ENCODE data around the gene SLC6A2.

SLC6A2 gene

DNA sequence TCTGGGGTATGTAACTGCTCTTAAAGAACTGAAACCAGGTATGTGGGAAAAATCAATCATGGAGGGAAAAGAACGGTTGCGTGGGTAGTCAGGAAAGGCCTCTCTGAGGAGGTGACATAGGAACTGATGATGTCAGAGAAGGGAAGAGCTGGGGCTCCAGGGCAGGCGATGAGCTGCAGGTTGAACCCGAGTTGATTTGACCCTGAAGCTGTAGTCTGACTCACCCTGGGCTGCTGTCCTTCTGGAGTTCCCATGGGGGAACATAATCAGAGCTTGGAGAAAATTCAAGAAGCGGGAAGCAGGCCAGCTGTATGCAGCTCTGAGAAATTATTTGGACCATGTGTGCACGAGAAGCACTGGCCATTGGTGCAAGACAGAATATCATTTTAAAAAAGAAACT, 16.7 kb downstream of the SLC6A2 start:
- DNase-seq (ENCODE audit: low read depth), result peak; percentile 66

DNA sequence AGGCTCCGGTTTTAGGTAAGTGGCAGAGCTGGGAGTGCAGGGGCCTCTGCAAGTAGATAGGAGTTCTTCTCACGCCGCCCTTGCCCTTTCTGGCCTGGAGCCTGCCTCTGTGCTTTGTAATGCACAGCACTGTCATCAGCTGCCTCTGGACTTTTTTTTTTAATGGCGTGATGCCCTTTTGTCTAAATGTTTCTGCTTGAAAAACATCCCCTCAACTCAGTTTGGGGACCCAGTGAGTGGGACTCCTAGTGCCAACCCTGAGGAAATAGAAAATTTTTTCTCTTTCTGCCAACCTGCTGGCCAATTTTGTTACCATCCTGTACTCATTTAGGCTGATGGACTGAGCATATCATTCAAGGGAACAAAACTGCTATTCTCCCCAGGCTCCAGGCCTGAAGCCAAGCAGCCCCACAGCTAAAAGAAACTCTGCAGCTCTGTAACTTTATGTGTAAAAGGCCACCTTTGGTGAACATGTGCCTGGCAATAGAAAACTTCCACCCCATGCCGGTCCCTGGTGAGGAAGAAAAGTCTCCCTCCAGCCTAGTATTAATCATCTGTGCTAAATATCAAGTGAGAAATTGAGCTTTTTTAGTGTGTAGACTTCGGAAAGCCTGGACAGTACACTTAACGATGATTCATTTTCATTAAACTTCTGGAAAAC, 22.5 kb downstream of the SLC6A2 start:
- DNase-seq (ENCODE audit: low read depth), result no peak

DNA sequence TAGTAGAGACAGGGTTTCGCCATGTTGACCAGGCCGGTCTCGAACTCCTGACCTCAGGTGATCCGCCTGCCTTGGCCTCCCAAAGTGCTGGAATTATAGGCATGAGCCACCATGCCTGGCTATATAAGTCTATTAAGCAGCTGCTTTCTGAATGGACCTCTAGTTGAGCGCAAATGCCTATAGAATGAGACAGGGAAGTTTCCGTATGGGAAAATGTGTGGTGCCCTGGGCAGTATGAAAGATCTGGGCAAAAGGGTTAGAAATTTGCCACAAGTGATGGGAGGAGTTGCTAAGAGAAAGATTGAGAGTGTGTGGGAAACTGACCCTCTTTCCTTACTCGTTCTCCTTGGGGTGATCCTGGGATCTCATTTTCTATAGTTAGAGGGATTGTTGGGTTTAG, 26.3 kb downstream of the SLC6A2 start:
- no peak for DNase-seq (ENCODE audit: low read depth)

DNA sequence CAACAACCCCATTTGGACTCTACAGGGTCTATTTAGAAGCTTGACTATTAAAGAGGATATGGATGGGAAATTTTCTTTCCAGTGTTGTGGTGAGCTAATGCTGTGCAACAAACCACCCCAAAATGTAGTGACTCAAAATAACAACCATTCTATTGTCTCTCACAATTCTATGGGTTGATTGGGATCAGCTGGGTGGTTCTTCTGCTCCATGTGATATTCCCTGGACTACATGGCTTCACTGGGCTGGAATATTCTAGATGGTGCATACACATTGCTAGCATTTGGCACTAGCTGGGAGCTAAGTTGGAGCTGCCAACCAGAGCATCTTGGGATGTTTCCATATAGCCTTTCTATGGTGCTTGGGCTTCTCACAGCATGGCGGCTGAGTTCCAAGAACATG, 30.2 kb downstream of the SLC6A2 start:
- no peak for DNase-seq (ENCODE audit: low read depth)

DNA sequence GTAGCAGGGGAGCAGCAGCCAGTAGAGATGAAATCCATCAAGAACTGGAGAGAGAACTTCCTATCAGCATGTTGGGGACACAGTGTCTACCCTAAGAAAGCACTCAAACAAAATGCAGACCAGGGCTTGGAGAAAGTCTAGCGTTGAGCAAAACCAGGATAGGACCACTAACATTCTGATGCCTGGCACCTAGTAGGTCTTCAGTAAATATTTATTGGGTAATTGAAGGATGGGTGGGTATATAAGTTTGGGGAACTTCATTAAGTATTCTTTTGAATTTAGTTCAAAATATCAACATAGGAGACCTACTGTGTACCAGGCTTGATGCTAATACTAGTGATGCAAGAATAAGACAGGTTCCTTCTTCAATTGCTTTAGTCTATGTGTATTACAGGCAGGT, 30.9 kb downstream of the SLC6A2 start:
- no peak for DNase-seq (ENCODE audit: low read depth)

DNA sequence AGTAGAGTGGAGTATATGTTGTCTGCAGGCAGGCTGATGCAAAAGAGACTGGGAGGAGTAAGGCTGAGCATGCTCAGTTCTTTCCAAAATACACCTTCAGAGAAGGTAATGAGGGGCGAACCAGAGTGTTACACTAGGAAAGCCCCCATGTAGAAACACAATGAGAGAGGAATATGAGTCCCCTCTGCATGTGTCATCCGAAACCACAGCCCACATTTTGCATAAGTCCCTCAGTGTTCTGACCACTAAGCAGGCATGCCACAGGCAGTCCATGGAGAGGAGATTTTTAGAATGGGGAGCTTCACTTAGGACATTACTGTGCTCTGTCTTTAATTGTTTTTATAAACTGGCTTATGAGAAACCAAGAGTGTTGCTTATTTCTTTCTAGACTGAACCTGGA, 32.0 kb downstream of the SLC6A2 start:
- no peak for DNase-seq (ENCODE audit: low read depth)

DNA sequence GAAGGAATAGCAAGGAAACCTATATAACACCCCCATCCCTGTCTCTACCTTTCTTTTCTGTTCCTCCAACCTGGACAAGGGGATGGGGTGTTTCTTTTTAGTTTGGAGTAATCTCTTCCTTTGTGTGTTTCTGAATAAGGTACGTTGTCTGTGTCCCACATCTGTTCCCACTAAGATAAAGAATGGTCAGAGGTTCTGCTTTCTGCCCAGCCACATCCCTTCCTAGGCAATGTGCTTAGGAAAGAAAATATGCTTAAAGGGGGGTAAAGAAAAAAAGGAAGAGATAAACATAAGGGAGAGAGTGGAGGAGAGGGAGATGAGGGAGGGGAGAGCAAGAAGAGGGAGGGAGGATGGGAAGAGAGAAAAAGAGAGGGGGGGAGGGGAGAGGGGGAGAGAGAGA, 35.1 kb downstream of the SLC6A2 start:
- no peak for DNase-seq (ENCODE audit: low read depth)

DNA sequence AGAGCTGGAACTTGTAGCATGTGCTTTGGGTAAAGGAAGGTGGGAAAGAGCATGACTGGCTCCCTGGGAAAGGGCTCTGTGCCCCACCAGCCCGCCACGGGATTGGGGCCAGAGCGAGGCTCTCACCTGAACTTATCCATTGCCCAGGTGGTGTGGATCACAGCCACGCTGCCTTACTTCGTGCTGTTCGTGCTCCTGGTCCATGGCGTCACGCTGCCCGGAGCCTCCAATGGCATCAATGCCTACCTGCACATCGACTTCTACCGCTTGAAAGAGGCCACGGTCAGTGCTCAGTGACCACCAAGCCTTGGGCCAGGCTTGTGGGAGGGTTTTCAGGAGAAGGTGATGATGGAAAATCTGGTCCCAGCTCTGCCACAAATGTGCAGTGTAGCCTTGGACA, 36.0 kb downstream of the SLC6A2 start:
- DNase-seq (ENCODE audit: low read depth), result no peak

DNA sequence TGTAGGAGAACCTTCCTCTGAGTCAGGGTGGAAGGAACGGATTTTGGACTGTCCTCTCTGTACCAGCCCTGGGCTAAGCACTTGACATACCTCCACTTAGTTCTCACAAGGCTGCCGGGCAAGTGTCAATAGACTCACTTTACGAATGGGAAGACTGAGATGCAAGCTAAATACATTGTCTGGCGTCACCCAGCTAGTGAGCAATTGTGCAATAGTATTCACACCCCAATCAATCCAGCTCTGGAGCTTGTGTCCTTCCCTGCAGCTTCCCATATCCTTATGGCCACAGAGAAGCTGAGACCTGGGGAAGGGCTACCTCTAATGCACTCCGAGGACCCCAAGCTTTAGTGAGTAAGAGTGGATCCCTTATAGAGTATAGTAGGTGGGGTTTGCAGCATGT, 39.8 kb downstream of the SLC6A2 start:
- DNase-seq (ENCODE audit: low read depth), result no peak

DNA sequence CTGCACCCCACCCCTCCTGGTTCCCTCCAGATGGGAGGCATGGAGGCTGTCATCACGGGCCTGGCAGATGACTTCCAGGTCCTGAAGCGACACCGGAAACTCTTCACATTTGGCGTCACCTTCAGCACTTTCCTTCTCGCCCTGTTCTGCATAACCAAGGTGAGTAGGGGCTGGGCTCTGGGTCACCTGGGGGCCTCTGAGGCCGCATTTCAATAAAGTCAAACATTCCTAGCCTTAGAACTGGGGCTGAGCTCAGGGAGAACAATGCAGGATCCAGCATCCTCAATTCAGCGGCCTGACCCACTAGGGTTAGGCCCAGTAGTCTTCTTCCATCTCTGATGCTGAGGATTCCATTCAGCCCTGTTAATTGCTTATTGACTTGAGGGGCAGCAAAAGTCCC, 42.1 kb downstream of the SLC6A2 start:
- DNase-seq (ENCODE audit: low read depth), result no peak

DNA sequence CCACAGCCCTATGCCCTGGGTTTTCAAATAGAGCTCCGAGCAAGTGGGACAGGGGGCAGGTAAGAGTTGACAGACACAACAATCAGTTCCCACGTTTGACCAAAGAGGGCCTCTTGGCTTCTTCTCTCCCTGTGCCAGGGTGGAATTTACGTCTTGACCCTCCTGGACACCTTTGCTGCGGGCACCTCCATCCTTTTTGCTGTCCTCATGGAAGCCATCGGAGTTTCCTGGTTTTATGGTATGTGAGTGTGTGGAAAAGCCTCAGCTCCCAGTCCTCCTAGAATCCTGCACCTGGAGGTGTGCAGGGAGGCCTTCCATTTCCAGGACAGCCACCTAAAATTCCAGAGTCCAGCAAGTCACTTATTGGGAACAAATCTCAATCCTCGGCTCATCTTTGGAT, 42.5 kb downstream of the SLC6A2 start:
- DNase-seq (ENCODE audit: low read depth), result no peak

DNA sequence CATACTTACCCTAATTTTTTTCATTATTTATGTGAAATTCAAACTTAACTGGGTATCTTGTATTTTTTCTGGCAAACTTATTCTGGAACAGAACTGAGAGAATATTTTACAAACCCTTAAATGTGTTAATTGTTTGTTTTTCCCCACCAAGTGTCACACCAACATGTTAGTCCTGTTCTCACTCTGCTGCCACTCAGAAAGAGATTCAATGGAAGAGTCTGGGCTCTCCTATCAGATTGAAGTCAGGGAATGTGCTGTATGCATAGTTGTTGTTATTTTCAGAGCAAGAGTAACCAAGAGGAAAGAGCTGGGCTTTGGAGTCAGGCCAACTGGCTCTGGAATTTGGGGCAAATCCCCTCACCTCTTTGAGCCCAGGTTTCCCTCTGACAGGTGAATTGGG, 43.2 kb downstream of the SLC6A2 start:
- no peak for DNase-seq (ENCODE audit: low read depth)

DNA sequence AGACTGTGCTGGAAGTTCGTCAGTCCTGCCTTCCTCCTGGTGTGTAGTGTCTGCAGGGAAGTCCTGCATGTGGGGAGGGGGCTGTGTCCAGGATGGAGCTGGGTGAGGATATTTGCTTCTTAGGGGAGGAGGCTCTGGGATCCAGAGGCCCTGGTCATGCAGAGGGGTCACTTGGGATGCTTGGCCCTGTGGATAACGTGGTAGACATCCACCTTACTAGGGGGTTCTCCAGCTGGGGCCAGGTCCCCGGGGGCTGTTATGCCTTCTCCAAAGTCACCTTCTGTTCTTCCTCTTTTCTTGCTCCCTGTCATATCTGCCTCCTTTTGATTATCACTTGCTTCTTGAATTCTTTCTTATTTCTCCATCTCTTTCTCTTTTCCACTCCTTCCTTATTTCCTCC, 43.8 kb downstream of the SLC6A2 start:
- no peak for DNase-seq (ENCODE audit: low read depth)

DNA sequence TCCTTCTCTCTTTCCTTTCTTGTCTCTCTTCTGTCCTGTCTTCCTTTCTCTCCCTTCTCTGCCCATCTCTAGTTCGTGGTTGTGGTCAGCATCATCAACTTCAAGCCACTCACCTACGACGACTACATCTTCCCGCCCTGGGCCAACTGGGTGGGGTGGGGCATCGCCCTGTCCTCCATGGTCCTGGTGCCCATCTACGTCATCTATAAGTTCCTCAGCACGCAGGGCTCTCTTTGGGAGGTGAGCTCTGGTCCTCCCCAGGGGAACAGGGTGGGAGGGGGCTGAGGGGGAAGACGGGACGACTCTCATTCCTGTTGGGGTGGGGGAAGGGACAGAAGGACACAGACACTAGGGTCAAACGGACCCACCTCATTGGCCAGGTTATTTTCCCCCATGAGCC, 44.3 kb downstream of the SLC6A2 start:
- DNase-seq (ENCODE audit: low read depth), result no peak

DNA sequence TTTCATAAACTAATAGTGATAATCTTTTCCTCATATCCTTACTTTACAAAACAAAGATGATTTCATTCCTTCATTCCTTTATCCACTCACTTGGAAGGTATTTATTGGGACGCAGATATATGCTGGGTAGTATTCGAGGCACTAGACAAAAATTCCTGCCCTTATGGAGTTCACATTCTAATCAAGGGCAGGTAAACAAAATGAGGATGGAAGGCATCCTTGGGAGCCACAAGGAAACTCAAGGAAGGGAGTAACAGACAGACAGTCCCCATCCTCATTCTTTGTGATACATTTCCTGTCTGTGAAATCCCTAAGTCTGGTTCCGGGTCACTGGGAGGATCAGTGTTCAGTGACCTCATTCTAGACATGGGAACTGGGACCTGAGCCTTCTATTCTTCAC, 45.2 kb downstream of the SLC6A2 start:
- no peak for DNase-seq (ENCODE audit: low read depth)

DNA sequence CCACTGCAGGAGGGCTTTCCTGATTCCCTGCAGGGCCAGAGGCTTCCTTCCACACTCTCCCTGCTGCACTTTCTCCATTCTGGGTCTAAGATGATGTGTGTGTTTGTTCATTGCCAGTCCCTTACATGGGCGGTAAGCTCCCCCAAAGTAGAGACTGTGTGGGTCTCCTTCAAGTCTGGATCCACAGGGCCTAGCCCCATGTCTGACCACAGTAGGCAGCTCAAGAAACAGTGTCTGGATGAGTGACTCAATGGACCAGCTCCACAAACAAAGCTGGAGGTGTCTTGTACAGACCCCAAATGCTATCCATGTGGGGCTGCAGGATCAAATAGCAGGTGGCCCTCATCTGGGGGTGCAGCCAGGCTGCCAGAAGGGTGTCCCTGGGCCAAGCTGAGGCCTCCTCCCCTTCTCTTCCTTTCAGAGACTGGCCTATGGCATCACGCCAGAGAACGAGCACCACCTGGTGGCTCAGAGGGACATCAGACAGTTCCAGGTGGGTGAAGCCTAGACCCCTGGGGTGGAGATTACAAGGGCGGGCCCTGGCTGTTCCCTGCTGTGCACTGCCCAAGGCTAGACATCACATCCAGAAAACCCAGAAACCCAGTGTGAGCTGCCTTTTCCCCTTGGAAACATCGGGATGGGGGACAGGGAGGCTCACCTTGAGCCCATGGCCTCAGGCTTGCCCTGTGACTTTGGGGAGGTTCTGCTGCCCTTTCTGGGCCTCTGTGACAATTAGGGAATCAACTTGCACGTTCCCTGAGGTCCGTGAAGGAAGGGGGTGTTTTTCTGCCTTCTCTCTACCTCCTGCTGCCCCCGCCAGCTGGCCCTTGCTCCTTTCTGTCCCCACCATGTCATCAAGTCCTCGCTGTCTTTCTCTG, 45.9 kb downstream of the SLC6A2 start:
- peak; percentile 3 for DNase-seq (ENCODE audit: low read depth)

DNA sequence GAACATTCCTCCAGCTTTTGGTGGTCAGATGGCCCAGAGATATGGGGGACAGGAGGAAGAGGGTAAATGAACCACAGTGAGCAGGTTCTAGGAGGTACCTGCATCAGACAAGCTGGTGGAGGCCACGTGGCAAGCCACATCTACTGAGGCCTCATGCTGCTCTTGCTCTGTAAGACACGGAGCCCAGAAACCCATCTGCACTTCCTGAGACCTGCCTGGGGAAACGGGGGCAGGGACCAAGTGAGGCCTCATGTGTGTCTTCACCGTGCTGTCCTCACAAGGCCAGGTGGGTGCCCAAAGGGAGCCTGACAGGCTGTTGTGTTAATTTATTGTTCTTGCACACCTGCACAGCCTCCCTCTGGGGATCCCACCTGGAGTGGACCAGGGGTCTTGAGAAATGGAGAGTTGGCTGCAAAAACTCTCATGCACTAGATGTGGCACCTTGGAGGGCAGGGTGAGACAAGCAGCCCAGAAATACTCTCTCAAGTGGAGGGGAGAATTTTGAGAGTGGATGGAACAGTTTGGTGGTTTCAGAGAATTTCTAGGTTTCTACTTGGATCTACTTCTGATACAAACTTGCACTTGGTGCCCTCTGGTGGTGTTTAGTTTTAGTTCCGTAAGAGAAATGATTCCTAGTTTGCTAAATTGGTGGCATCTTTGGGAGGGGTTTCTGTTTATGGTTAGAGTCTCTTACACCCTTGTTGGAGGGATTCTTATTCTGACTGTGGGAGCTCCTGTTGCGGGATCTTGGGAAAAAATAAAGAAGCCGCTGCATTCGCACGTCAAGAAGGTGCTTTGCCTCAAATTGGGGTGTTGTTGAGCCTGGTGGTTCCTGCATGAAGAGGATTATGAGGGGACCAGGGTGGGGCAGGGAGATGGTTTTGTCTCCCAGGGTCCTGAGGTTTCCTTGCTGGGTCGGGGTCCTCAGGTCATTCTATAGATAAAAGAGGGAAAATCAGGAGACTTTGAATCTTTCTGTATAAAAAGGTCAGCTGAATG, 47.5 kb downstream of the SLC6A2 start:
- peak; percentile 40 for DNase-seq (ENCODE audit: low read depth)

DNA sequence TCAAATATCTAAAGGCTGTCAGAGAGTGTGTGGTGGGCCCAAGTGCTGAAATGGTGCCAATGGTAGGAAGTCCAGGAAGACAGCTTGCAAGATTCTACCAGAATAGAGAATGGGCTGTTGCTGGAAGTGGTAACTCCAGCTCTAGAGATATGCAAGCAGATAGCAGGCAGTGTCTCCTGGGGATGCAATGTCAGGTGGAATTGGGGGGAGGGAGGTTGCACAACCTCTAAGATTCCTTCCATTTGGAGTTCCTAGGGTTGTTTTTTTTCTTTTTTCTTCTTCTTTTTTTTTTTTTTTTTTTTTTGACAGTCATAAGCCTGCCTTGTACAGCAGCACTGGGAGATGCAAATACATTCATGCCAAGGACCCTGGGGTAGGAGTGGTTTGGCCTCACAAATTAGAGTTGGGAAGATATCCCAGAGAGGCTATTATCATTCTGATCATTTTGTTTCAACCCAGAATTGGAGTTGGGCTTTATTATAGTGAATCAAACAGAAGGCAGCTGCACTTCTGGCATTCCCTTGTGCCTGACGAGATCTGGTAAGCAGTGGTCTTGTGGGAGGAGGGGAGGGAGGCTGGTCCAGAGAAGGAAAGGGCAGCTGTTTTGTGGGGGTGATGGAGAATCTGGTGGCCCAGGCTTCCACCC, 51.1 kb downstream of the SLC6A2 start:
- DNase-seq (ENCODE audit: low read depth), result no peak

DNA sequence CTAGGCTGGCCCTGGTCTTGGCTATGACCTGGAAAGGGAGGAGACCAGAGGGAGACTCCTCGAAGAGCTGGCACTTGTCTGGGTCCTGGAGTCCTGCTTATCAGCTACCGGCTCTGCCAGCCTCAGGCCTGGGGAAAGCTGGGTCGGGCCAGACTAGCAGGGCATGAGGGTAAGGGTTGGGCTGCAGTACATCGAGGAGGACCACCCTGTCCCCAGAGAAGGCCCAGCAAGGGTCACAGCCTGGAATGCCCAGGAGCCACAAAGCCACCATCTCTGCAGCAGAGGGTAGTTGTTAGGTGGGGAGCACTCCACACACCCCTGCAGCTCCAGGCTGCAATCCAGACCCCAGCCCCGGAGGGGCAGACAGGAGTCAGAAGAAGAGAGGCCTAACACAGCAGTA, 54.0 kb downstream of the SLC6A2 start:
- no peak for DNase-seq (ENCODE audit: low read depth)

DNA sequence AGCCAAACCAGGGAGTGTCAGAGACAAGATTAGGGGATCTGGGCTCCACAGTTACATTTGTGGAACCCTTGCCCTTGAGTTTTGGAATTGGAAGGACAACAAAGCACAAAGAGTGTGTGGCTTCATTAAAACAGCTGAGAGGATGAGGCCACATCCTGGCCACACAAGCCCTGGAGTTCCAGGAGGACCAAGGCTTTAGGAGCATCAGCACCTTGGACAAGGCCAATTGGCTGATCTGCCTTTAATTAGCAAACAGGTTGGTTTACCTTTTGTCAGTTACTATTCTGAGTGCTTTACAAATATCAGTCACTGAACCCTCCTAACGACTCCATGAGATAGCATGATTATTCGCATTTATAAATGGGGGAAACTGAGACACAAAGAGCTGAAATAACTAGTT, 54.7 kb downstream of the SLC6A2 start:
- DNase-seq (ENCODE audit: low read depth), result no peak

DNA sequence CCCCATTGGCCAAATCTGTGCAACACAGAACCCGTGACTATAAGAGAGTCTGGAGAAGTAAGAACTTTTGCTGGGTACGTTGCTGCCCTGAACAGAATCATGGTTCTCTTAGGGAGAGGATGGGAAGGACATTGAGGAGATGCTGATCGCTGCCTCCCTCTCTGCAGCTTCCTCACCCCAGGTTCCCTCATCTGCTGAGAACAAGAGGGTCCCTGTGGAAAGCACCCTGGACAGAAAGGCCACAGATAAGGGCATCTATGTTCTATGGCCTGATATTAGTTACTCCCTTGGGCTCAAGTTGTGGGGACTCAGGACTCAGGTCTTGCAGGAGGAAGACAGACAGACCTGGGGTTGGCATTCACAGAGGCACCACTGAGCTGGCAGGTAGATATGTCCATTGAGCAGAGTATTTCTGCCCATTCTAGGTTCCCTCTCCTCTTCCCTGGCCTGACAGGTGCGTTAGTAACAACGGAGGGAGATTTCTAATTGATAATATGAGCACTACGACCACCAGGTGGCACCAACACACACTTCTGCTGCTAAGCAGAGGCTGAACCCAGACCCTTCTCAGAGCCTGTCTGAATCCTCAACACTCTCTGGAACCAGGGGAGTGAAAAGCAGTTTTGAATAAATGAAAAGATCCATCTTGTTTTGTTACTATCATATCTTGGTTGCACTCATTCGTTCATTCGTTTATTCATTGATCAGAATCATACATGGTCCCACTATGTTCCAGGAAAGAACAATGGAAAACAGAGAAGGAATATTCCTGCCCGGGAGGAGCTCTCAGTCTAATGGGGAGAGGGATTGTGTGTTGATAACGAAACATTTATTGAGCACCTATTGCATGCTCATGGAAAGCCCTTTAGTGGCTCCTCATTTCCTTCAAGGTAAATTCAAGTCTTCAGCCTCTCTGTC, 56.4 kb downstream of the SLC6A2 start:
- DNase-seq (ENCODE audit: low read depth), result peak; percentile 13
